Kidney glomerular epithelial cell (primary cell): ENCODE results near the gene NTSR1.
A peak's percentile ranks its signal among the peaks of the same experiment; 100 is the strongest.

Experiments
- DNase-seq: peaks from one replicate; lab custom pipeline; 2025; lab: John Stamatoyannopoulos, UW

The NTSR1 gene

GRCh38 chr20:62694106-62694505 lies 14.5 kb upstream of the NTSR1 start:
- no peak for DNase-seq

GRCh38 chr20:62694868-62695267 lies 13.8 kb upstream of the NTSR1 start:
- DNase-seq = no peak

- no peak for DNase-seq
Observed at GRCh38 chr20:62695448-62696414, 12.9 kb upstream of the NTSR1 start.

GRCh38 chr20:62696434-62696957 lies 12.1 kb upstream of the NTSR1 start:
- no peak for DNase-seq

GRCh38 chr20:62696989-62697388 lies 11.6 kb upstream of the NTSR1 start:
- no peak for DNase-seq

- DNase-seq = no peak
Observed at GRCh38 chr20:62697468-62697912, 11.1 kb upstream of the NTSR1 start.

- DNase-seq = no peak
Observed at GRCh38 chr20:62698231-62698630, 10.4 kb upstream of the NTSR1 start.

- DNase-seq = no peak
Observed at GRCh38 chr20:62699296-62699695, 9.3 kb upstream of the NTSR1 start.

- DNase-seq = no peak
Observed at GRCh38 chr20:62699741-62700140, 8.9 kb upstream of the NTSR1 start.

GRCh38 chr20:62700261-62700930 lies 8.2 kb upstream of the NTSR1 start:
- no peak for DNase-seq

- DNase-seq = no peak
Observed at GRCh38 chr20:62701161-62702012, 7.2 kb upstream of the NTSR1 start.

- DNase-seq = no peak
Observed at GRCh38 chr20:62702013-62702300, 6.7 kb upstream of the NTSR1 start.

- peak; percentile 16 for DNase-seq
Observed at GRCh38 chr20:62702895-62703852, 5.5 kb upstream of the NTSR1 start.

GRCh38 chr20:62703853-62704228 lies 4.8 kb upstream of the NTSR1 start:
- DNase-seq = no peak

- DNase-seq = peak; percentile 66
Observed at GRCh38 chr20:62704341-62704948, 4.2 kb upstream of the NTSR1 start.

GRCh38 chr20:62705627-62706026 lies 3.0 kb upstream of the NTSR1 start:
- DNase-seq = no peak

GRCh38 chr20:62706344-62706743 lies 2.3 kb upstream of the NTSR1 start:
- no peak for DNase-seq

- DNase-seq = no peak
Observed at GRCh38 chr20:62706857-62707256, 1.8 kb upstream of the NTSR1 start.

- DNase-seq = no peak
Observed at GRCh38 chr20:62707276-62707920, 1.2 kb upstream of the NTSR1 start.

- DNase-seq = no peak
Observed at GRCh38 chr20:62707921-62708521, 615 bp upstream of the NTSR1 start.
